ENCODE measurements around the gene SIL1. TPM values are rescaled to one million over a fixed set of nuclear protein-coding genes. Genes with fewer than 3 reads are reported as not detected.

Gene SIL1
- total RNA-seq, 1 experiment from 2014 or later: 46.5 TPM

DNA sequence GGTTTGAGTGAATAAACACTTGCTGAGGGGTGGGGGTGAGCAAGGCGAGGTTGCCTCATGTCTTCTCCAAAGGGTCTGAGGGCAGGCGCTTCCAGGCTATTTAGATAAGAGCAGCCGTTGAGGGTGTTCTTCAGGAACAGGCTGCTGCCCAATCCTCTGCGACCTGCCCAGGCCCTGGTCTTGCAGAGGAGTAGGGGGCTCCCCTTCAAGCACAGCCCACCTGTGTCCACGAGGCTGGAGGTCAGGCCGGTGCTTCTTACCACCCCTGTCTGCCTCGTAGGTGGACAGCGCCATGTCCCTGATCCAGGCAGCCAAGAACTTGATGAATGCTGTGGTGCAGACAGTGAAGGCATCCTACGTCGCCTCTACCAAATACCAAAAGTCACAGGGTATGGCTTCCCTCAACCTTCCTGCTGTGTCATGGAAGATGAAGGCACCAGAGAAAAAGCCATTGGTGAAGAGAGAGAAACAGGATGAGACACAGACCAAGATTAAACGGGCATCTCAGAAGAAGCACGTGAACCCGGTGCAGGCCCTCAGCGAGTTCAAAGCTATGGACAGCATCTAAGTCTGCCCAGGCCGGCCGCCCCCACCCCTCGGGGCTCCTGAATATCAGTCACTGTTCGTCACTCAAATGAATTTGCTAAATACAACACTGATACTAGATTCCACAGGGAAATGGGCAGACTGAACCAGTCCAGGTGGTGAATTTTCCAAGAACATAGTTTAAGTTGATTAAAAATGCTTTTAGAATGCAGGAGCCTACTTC, 264.5 kb downstream of the SIL1 start:
- H3K9me2 ChIP-seq (ENCODE audit: insufficient read depth): no peaks in the 10 kb centered on the region
- H3K79me2 ChIP-seq (ENCODE audit: low read depth): no peaks in the 10 kb centered on the region
- H2AFZ ChIP-seq: no peak overlapping the region
- H3K4me3 ChIP-seq: no peak overlapping the region
- no peaks in the 10 kb centered on the region for H3K4me1 ChIP-seq (replicated peaks; ENCODE audit: insufficient read depth)
- H3F3A ChIP-seq (ENCODE audit: insufficient read depth, low read depth): peaks cover 33% of the 10 kb centered on the region; the same call in 1 of the 2 replicates
- intact Hi-C loops (cut with micrococcal nuclease; ENCODE audit: unreplicated experiment): no loop called here
- BruUV-seq (replicated peaks): no TSS peak
- peaks cover 14% of the 10 kb centered on the region for H4K20me1 ChIP-seq (ENCODE audit: insufficient read depth)
- H3K27me3 ChIP-seq (ENCODE audit: insufficient read depth, low read depth): no peaks in the 10 kb centered on the region
- CTCF ChIA-PET: no interaction called here
- no peak overlapping the region for H3K4me2 ChIP-seq
- no peak overlapping the region for H3K27ac ChIP-seq
- DNase-seq: no peak
- POLR2A ChIA-PET (ENCODE audit: unreplicated experiment): no interaction called here
- TF ChIP-seq EZH2 (IDR thresholded peaks at IDR 0.05; ENCODE audit: low read depth): no peak
- TF ChIP-seq CTCF (conservative IDR thresholded peaks at IDR 0.05): no peak
- peaks cover 36% of the 10 kb centered on the region for H3K36me3 ChIP-seq (ENCODE audit: low read depth)
- H3K9me3 ChIP-seq (ENCODE audit: insufficient read depth, low read depth): no peaks in the 10 kb centered on the region

DNA sequence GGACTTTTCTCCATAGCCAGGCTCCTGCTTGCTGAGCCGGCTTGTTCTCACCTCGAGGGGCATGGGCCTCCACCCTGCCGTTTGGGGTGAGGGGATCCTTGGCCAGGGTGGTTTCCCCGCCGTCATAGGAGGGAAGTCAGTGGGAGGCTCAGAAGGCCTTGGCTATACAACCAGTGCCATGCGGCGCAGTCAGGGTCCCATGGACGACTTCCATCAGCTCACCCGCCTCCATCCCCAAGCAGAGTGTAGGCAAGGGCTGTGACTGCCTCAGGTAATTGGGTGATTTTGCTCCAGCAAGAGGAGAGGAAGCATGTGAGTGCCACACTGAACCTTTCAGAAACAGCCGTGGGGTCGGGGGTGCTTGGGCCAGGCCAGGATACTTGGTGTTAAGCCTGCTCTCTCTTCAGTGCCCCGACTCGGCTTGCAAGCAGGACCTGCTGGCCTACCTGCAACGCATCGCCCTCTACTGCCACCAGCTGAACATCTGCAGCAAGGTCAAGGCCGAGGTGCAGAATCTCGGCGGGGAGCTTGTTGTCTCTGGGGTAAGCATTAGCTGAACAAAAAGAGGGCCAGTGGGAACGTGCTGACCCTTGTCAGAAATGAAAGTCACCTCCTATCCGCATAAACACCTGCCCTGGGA, 265.9 kb downstream of the SIL1 start:
- BruUV-seq (replicated peaks): no TSS peak
- Histone ChIP-seq H3K4me1 (replicated peaks; ENCODE audit: insufficient read depth) (no peaks in the 10 kb centered on the region), H3F3A (ENCODE audit: insufficient read depth, low read depth) (peaks cover 33% of the 10 kb centered on the region; the same call in 1 of the 2 replicates), H3K9me3 (ENCODE audit: insufficient read depth, low read depth) (no peaks in the 10 kb centered on the region), H3K27me3 (ENCODE audit: insufficient read depth, low read depth) (no peaks in the 10 kb centered on the region), H2AFZ (no peak overlapping the region), H3K27ac (no peak overlapping the region), H3K36me3 (ENCODE audit: low read depth) (peaks cover 36% of the 10 kb centered on the region), H3K79me2 (ENCODE audit: low read depth) (no peaks in the 10 kb centered on the region), H4K20me1 (ENCODE audit: insufficient read depth) (peaks cover 20% of the 10 kb centered on the region), H3K9me2 (ENCODE audit: insufficient read depth) (no peaks in the 10 kb centered on the region), H3K4me2 (no peak overlapping the region), H3K4me3 (no peak overlapping the region)
- CTCF ChIA-PET: no interaction called here
- TF ChIP-seq EZH2 (IDR thresholded peaks at IDR 0.05; ENCODE audit: low read depth): no peak
- TF ChIP-seq CTCF (conservative IDR thresholded peaks at IDR 0.05): no peak; the same call in 1 of the 2 replicates
- intact Hi-C loops (cut with micrococcal nuclease; ENCODE audit: unreplicated experiment): no loop called here
- no peak for DNase-seq
- POLR2A ChIA-PET (ENCODE audit: unreplicated experiment): no interaction called here

GRCh38 chr5:138930371-138931097, 267.6 kb downstream of the SIL1 start:
- TF ChIP-seq EZH2 (IDR thresholded peaks at IDR 0.05; ENCODE audit: low read depth): no peak
- TF ChIP-seq CTCF (conservative IDR thresholded peaks at IDR 0.05): no peak
- Histone ChIP-seq H3K4me2 (no peak overlapping the region), H3K4me1 (replicated peaks; ENCODE audit: insufficient read depth) (no peaks in the 10 kb centered on the region), H3K79me2 (ENCODE audit: low read depth) (no peaks in the 10 kb centered on the region), H3K9me2 (ENCODE audit: insufficient read depth) (no peaks in the 10 kb centered on the region), H3K27me3 (ENCODE audit: insufficient read depth, low read depth) (no peaks in the 10 kb centered on the region), H3K27ac (no peak overlapping the region), H4K20me1 (ENCODE audit: insufficient read depth) (peaks cover 20% of the 10 kb centered on the region), H2AFZ (no peak overlapping the region), H3F3A (ENCODE audit: insufficient read depth, low read depth) (peaks cover 29% of the 10 kb centered on the region; the same call in 1 of the 2 replicates), H3K9me3 (ENCODE audit: insufficient read depth, low read depth) (no peaks in the 10 kb centered on the region), H3K36me3 (ENCODE audit: low read depth) (peaks cover 38% of the 10 kb centered on the region), H3K4me3 (no peak overlapping the region)
- intact Hi-C loops (cut with micrococcal nuclease; ENCODE audit: unreplicated experiment): no loop called here
- no peak for DNase-seq
- ChIA-PET CTCF (no interaction called here), POLR2A (ENCODE audit: unreplicated experiment) (no interaction called here)
- BruUV-seq (replicated peaks): no TSS peak
